Putamen (tissue), 1 donor: ENCODE data around the gene NEK5.
A peak's percentile ranks its signal among the peaks of the same experiment; 100 is the strongest.
"Not testable (repeated sequence)": the region's sequence is repeated elsewhere in the genome, so short reads cannot be mapped to it uniquely, and the experiment has no call there.

Experiments
- DNase-seq: peaks from one replicate; pipeline ENCODE4 v3.0.0-alpha.2; 2016; ENCODE audit warnings: low spot score

NEK5 gene

GRCh38 chr13:52128714-52129700, at the start of gene NEK5:
Gene NEK5 (minus strand): TSS chr13:52129073. CDS start chr13:52127482, 1,591 bp downstream.
- DNase-seq = peak; percentile 26

GRCh38 chr13:52177276-52177675, 48.4 kb upstream of the NEK5 start:
- no peak for DNase-seq

GRCh38 chr13:52173970-52174369, 45.1 kb upstream of the NEK5 start:
- DNase-seq = not testable (repeated sequence)

- no peak for DNase-seq
These were observed 44.5 kb upstream of the NEK5 start for GRCh38 chr13:52173373-52173772.

GRCh38 chr13:52171686-52172085, 42.8 kb upstream of the NEK5 start:
- DNase-seq = not testable (repeated sequence)

GRCh38 chr13:52170828-52171391, 42.0 kb upstream of the NEK5 start:
- not testable (repeated sequence) for DNase-seq

GRCh38 chr13:52169839-52170238, 41.0 kb upstream of the NEK5 start:
- no peak for DNase-seq

GRCh38 chr13:52165411-52165810, 36.5 kb upstream of the NEK5 start:
- DNase-seq = no peak

- DNase-seq = no peak
These were observed 36.1 kb upstream of the NEK5 start for GRCh38 chr13:52164989-52165388.

GRCh38 chr13:52163878-52164277, 35.0 kb upstream of the NEK5 start:
- DNase-seq = not testable (repeated sequence)

GRCh38 chr13:52162279-52163101, 33.6 kb upstream of the NEK5 start:
- no peak for DNase-seq

- no peak for DNase-seq
These were observed 32.3 kb upstream of the NEK5 start for GRCh38 chr13:52161181-52161646.

GRCh38 chr13:52160506-52160905, 31.6 kb upstream of the NEK5 start:
- no peak for DNase-seq

- DNase-seq = no peak
These were observed 31.2 kb upstream of the NEK5 start for GRCh38 chr13:52160053-52160452.

GRCh38 chr13:52159159-52159982, 30.5 kb upstream of the NEK5 start, which contains the start of gene NEK3:
Gene NEK3 (minus strand): TSS chr13:52159597. CDS start chr13:52156191, 3,406 bp downstream.
- peak; percentile 67 for DNase-seq

GRCh38 chr13:52158629-52159158, 29.8 kb upstream of the NEK5 start:
- no peak for DNase-seq

- no peak for DNase-seq
These were observed 27.9 kb upstream of the NEK5 start for GRCh38 chr13:52156724-52157261.

GRCh38 chr13:52155177-52155576, 26.3 kb upstream of the NEK5 start:
- DNase-seq = no peak

GRCh38 chr13:52147225-52147624, 18.4 kb upstream of the NEK5 start:
- DNase-seq = no peak

- DNase-seq = no peak
These were observed 12.4 kb upstream of the NEK5 start for GRCh38 chr13:52141299-52141698.

GRCh38 chr13:52137489-52137888, 8.6 kb upstream of the NEK5 start:
- no peak for DNase-seq
